GM20000 (cell line): ENCODE measurements around the gene POFUT1.
"Not testable (repeated sequence)": the region's sequence is repeated elsewhere in the genome, so short reads cannot be mapped to it uniquely, and the experiment has no call there.

Experiments
- DNase-seq: peaks from one replicate; pipeline ENCODE4 v3.0.0; 2012; ENCODE audit warnings: low spot score
- CTCF ChIP-seq: IDR thresholded peaks from 2 replicates; pipeline ENCODE4 v1.5.1; 2012; ENCODE audit warnings: mild to moderate bottlenecking, control low read depth; ENCODE audit errors: extremely low read depth, missing control alignments

The POFUT1 gene

DNA sequence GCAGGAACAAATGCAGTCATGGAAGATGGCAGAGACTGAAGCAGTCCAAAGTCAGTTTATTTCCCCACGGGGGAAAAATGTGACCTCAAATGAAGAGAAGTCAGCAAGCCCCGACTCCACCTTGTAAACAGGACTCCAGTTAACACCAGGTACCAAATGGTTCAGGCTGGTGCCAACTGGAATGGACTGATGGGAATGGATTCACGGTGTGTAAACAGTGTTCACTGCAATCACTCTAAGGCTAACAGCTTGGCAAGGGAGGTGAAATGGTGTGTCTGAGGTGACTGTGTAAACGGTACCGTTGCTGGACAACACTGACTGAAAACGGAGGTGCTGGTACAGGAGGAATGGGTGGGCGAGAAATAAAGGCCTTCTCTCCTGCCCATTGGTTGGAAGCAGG is 12.1 kb upstream of the POFUT1 start:
- no peak for TF ChIP-seq CTCF
- DNase-seq: no peak

GRCh38 chr20:32196613-32197012 is 11.1 kb upstream of the POFUT1 start:
- not testable (repeated sequence) for DNase-seq

- not testable (repeated sequence) for DNase-seq
Measured at GRCh38 chr20:32197136-32197535, 10.5 kb upstream of the POFUT1 start.

DNA sequence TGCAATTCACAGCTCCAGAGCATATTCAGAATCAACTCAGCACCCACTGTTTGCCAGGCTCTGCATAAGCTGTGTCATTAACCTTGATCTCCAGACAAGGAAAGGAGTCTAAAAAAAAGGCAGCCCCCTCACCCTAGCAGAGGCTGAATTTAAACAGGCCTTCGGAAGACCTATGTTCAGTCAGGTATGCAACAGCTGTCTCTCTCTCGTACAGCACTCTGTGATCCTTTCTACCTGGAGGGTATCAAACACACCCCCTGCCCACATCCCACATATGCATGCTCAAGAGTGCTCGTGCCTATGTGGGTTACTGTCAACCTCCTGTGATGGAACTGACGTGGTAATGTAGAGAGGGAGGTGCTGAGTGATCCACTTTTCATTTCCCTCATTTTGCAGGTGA is 8.7 kb upstream of the POFUT1 start:
- no peak for DNase-seq
- TF ChIP-seq CTCF: no peak

- no peak for TF ChIP-seq CTCF
- DNase-seq: no peak
Measured at GRCh38 chr20:32201296-32201976, 6.2 kb upstream of the POFUT1 start.

GRCh38 chr20:32201977-32202363 is 5.7 kb upstream of the POFUT1 start:
- no peak for TF ChIP-seq CTCF

DNA sequence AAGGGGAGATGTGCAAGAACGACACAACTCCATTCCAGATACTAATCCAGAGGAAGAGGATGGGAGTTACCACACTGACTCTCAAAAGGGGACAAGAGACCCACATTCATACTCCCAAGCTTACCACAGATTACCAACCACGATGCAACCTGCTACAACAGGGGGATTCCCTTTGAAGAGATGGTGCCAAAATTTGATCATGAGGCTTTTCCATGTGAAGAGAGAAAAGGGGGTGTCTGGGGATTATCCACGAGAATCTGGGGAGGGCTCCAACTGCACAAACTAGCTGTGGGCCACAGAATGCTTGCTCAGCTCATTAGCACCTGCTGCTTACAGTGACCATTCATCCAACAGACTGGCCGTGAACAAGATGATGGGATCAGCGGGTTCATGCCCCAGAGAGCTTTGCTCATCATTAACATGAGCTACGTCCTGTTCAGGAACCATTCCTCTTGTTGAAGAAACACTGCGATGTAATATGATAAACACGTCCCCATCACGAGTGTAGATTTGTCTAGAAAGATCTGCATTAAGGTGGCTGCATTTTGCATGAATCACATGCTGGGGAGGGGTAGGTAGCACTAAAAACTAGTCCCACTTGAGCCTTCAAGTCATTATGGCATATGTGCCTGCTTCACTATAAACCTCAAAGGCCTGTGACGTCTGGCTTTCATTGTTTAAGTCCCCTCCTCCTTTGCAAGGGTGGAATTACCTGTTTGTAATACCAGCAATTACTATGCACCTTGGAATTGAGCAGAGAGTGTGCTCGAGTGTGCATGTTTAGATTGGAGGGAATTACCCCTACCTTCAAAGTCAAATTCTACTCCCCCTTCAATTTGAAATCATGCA is 4.1 kb upstream of the POFUT1 start:
- no peak for DNase-seq
- no peak for TF ChIP-seq CTCF

More at GRCh38 chr20:32201977-32202363, 5.7 kb upstream of the POFUT1 start:
- no peak for DNase-seq

DNA sequence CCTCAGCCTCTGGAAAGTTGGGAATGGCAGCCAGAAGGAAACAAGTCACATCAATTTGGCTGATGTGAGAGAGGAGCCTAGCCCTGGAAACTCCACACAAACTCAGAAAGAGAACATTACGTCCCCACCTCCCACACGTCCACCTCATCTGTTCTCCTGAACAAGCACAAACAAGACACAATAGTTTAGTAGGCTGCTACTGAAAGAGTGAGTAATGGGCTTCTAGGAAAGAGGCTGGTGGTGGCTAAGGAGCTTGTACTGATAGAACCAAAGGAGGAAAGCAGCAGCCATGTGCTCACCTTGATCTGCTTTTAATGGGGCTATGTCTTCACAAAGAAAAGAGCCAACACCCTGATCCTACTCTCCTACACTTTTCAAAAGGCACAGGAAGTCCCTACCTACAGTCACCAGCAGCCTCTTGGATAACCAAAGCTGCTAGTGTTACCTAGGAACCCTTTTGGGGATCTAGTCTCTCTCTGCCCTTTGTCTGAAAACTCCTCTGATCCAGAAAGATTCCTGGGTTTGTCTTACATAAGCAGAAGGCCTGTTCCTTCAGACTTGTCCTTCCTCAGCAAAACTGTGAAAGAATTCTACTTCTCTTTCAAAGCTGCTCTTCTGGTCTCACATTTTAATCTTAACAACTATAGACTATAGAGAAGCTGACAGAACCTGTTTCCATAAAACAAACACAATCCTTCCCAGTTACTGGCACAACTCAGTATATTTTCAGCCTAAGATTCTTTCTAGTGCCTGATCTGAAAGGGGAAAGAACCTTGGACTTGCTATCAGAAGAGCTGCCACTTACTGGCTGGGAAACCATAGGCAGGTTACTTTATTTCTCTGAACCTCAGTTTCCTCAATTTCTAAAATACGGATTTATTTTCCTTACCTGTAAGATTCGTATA is 3.2 kb upstream of the POFUT1 start:
- no peak for DNase-seq
- TF ChIP-seq CTCF: no peak
